Measurements from ENCODE around the gene FHL5. TPM values are rescaled to one million over a fixed set of nuclear protein-coding genes. Genes with fewer than 3 reads are reported as not detected.

FHL5 gene
- total RNA-seq, 1 experiment from 2014 or later, result not detected

- DNase-seq, result no peak
- Histone ChIP-seq H3K4me3 (no peak overlapping the region), H3K9me3 (replicated peaks) (no peaks in the 10 kb centered on the region), H3K27me3 (no peaks in the 10 kb centered on the region), H3K27ac (no peak overlapping the region), H3K36me3 (no peaks in the 10 kb centered on the region), H3K4me1 (no peaks in the 10 kb centered on the region)
Observed at GRCh38 chr6:96570053-96570452, 7.1 kb downstream of the FHL5 start.

DNA sequence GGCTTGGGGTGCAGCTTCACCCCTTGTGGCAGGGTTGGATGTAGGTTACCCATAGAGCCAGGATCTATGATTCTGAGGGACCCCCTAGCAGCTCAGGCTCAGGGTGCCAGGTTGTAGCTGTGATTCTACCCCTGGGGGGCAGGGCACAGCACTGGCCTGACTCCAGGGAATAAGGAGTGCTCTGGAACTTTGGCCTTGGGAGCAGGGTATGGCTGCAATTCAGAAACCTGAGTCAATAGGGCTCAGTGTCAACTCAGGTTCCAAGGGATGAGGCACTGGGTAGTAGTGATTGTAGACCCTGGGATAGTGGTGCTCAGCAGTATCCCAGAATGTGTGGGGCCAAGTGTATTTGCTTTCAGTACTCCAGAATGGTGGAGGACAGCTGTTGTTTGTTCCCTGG, 8.6 kb downstream of the FHL5 start:
- Histone ChIP-seq H3K27me3 (no peaks in the 10 kb centered on the region), H3K36me3 (no peaks in the 10 kb centered on the region), H3K4me3 (no peak overlapping the region), H3K9me3 (replicated peaks) (no peaks in the 10 kb centered on the region), H3K27ac (no peak overlapping the region), H3K4me1 (no peaks in the 10 kb centered on the region)
- DNase-seq, result no peak

DNA sequence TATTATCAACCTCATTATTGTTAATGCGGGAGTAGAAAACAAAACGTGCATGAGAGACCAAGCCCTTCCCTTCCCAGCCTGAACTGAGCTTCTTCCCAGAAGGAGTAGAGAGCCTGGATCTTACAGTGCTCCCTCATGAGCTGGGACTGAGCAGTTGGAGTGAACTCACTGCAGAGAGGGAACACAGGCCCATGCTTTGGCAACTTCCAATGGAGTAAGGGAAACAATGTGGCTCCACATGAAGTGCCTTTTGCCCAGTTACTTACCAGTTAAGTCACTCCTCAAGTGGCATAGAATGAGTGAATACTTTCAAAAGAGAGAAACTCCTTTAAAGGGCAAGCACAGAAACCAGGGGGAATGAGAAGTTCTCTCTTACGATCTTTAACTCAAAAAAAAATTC, 12.4 kb downstream of the FHL5 start:
- no peaks in the 10 kb centered on the region for H3K36me3 ChIP-seq
- no peaks in the 10 kb centered on the region for H3K27me3 ChIP-seq
- no peak overlapping the region for H3K27ac ChIP-seq
- H3K9me3 ChIP-seq (replicated peaks), result no peaks in the 10 kb centered on the region
- H3K4me3 ChIP-seq, result no peak overlapping the region
- H3K4me1 ChIP-seq, result no peaks in the 10 kb centered on the region
- DNase-seq, result no peak

DNA sequence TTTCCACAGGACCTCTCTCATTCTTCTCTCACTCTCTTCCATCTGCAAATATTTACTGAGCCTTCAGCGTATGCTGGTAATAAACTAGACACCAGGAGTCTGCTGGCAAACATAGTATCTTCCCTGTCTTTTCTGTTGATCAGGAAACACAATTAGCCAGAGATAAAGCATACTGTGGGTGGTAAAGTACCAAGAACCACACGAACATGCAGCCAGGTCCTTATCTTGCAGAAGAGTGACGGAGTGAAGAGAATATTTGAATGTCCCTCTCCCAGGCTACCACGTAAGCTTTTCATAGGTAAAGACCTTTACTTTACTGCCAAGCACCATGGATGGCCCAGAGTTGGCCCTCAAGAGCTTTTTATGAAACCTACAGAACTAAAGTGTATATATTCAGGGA, 13.3 kb downstream of the FHL5 start:
- Histone ChIP-seq H3K27me3 (no peaks in the 10 kb centered on the region), H3K4me3 (no peak overlapping the region)
- DNase-seq, result no peak

GRCh38 chr6:96582021-96582420, 19.1 kb downstream of the FHL5 start:
- H3K4me3 ChIP-seq, result no peak overlapping the region
- H3K27me3 ChIP-seq, result no peaks in the 10 kb centered on the region
- no peaks in the 10 kb centered on the region for H3K36me3 ChIP-seq
- H3K27ac ChIP-seq, result no peak overlapping the region
- no peaks in the 10 kb centered on the region for H3K9me3 ChIP-seq (replicated peaks)
- no peaks in the 10 kb centered on the region for H3K4me1 ChIP-seq
- no peak for DNase-seq

More for the DNA sequence above, 13.3 kb downstream of the FHL5 start:
- H3K9me3 ChIP-seq (replicated peaks), result no peaks in the 10 kb centered on the region
- no peaks in the 10 kb centered on the region for H3K4me1 ChIP-seq
- H3K36me3 ChIP-seq, result no peaks in the 10 kb centered on the region
- no peak overlapping the region for H3K27ac ChIP-seq

DNA sequence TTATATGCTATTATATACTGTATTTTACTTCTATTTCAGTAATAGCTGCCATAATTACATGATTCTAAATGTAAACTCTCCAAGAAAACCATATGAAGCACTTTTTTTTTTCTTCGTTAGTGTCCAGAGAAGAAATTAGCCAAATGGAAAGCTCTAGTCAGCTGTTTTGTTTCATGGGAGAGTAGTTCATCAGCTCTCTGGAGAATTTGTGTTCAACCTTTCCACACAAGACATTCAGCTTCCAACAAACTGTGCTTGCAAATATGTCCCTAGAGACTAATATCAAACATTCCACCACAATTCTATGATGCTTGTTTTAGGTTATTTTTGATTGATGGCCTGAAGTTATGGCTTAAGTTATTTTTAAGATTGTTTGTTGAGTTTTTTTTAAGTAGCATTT, 19.5 kb downstream of the FHL5 start:
- no peaks in the 10 kb centered on the region for H3K9me3 ChIP-seq (replicated peaks)
- H3K27ac ChIP-seq, result no peak overlapping the region
- no peaks in the 10 kb centered on the region for H3K27me3 ChIP-seq
- no peaks in the 10 kb centered on the region for H3K4me1 ChIP-seq
- H3K4me3 ChIP-seq, result no peak overlapping the region
- H3K36me3 ChIP-seq, result no peaks in the 10 kb centered on the region
- DNase-seq, result no peak

GRCh38 chr6:96604420-96604819, 41.5 kb downstream of the FHL5 start:
- Histone ChIP-seq H3K27ac (no peak overlapping the region), H3K36me3 (no peaks in the 10 kb centered on the region), H3K4me1 (no peaks in the 10 kb centered on the region), H3K9me3 (replicated peaks) (no peaks in the 10 kb centered on the region), H3K27me3 (peaks cover 6% of the 10 kb centered on the region; the same call in 1 of the 2 replicates), H3K4me3 (no peak overlapping the region)
- no peak for DNase-seq

GRCh38 chr6:96608074-96608473, 45.1 kb downstream of the FHL5 start:
- Histone ChIP-seq H3K4me3 (no peak overlapping the region), H3K9me3 (replicated peaks) (no peaks in the 10 kb centered on the region), H3K36me3 (no peaks in the 10 kb centered on the region), H3K27me3 (peaks cover 6% of the 10 kb centered on the region; the same call in 1 of the 2 replicates), H3K4me1 (no peaks in the 10 kb centered on the region), H3K27ac (no peak overlapping the region)
- DNase-seq, result no peak

DNA sequence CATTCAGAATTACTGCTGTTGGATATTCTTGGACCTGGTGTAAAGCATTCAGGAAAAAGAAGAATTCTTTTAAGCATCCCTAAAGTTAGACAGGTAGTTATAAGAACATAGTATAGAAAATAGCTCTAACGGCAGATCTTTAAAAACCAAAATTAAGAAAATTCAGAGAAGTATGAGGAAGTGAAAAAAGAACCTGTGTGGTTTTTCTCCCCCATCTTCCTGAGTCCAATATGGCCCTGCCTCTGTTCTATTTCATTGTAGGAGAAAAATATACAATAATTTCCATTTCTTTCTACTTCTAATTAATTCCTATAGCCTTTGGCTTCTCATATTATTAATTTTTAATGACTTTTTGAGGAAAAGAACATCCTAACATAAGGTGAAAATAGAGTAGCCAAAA, 47.1 kb downstream of the FHL5 start:
- DNase-seq, result no peak
- Histone ChIP-seq H3K27ac (no peak overlapping the region), H3K4me3 (no peak overlapping the region), H3K9me3 (replicated peaks) (no peaks in the 10 kb centered on the region), H3K36me3 (no peaks in the 10 kb centered on the region), H3K27me3 (peaks cover 5% of the 10 kb centered on the region; the same call in 1 of the 2 replicates), H3K4me1 (no peaks in the 10 kb centered on the region)

- Histone ChIP-seq H3K4me1 (no peaks in the 10 kb centered on the region), H3K4me3 (no peak overlapping the region), H3K27ac (no peak overlapping the region), H3K27me3 (no peaks in the 10 kb centered on the region), H3K36me3 (no peaks in the 10 kb centered on the region), H3K9me3 (replicated peaks) (no peaks in the 10 kb centered on the region)
- no peak for DNase-seq
Observed at GRCh38 chr6:96611342-96611991, 48.5 kb downstream of the FHL5 start.

- H3K4me3 ChIP-seq, result no peak overlapping the region
Observed at GRCh38 chr6:96613291-96613999, 50.5 kb downstream of the FHL5 start.

GRCh38 chr6:96620851-96621250, 57.9 kb downstream of the FHL5 start:
- no peaks in the 10 kb centered on the region for H3K4me1 ChIP-seq
- H3K27me3 ChIP-seq, result no peaks in the 10 kb centered on the region; the same call in 1 of the 2 replicates
- H3K4me3 ChIP-seq, result no peak overlapping the region
- no peaks in the 10 kb centered on the region for H3K9me3 ChIP-seq (replicated peaks)
- no peak for DNase-seq
- no peak overlapping the region for H3K27ac ChIP-seq
- no peaks in the 10 kb centered on the region for H3K36me3 ChIP-seq

More at GRCh38 chr6:96613291-96613999, 50.5 kb downstream of the FHL5 start:
- no peak for DNase-seq
- Histone ChIP-seq H3K27ac (no peak overlapping the region), H3K9me3 (replicated peaks) (no peaks in the 10 kb centered on the region), H3K27me3 (no peaks in the 10 kb centered on the region), H3K4me1 (no peaks in the 10 kb centered on the region), H3K36me3 (no peaks in the 10 kb centered on the region)

- no peaks in the 10 kb centered on the region; the same call in 1 of the 2 replicates for H3K27me3 ChIP-seq
- H3K4me1 ChIP-seq, result no peaks in the 10 kb centered on the region
- no peaks in the 10 kb centered on the region for H3K9me3 ChIP-seq (replicated peaks)
- no peak for DNase-seq
- no peak overlapping the region for H3K27ac ChIP-seq
- H3K4me3 ChIP-seq, result no peak overlapping the region
- no peaks in the 10 kb centered on the region for H3K36me3 ChIP-seq
Observed at GRCh38 chr6:96621983-96622382, 59.1 kb downstream of the FHL5 start.

DNA sequence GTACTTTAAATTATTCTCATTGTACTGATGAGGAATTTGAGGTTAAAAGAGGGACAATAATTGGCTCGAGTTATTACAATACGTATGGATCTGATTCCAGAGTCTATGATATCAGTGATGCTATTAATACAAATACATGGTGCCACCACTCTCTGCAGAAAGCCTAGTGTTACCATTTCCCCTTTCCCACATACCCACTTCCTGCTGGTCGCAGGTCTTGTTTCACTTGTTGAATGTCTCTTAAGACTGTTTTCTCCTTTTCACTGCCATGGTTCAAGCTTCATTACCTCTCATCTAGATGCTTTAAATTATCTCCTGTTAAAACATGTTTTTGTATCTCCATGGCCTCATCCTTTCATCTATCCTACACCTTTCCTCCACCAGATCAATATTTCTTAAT, 62.0 kb downstream of the FHL5 start:
- no peaks in the 10 kb centered on the region; the same call in 1 of the 2 replicates for H3K9me3 ChIP-seq (replicated peaks)
- no peak for DNase-seq
- H3K27ac ChIP-seq, result no peak overlapping the region
- H3K27me3 ChIP-seq, result no peaks in the 10 kb centered on the region; the same call in 1 of the 2 replicates
- H3K36me3 ChIP-seq, result no peaks in the 10 kb centered on the region
- no peaks in the 10 kb centered on the region for H3K4me1 ChIP-seq
- H3K4me3 ChIP-seq, result no peak overlapping the region

DNA sequence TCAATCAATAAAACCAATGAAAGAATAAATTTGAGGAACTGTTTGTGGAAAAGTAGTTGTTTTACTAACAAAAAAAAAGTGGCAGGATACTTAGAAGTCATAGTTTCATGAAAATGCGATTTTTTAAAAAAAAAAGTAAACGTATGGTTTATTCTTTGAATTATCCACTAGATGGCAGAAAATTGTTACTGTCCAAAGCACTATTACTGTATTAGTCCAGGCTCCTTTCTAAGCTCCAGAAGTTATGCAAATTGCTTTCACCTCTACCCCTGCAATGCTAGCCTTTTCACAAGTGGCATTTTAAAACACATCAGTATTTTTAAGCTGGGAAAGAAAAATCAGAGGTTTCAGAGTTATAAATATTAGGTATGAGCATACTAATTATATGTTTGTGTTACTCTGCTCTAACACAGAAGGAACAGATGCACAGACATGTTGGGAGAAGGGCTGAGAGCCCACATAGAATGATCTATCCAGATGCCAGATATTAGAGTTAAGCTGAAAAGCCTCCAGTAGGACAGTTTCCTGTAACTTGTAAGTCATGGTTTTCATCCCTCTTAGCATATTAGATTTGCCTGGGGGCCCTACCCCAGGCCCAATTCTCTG, 63.9 kb downstream of the FHL5 start:
- Histone ChIP-seq H3K36me3 (no peaks in the 10 kb centered on the region), H3K9me3 (replicated peaks) (no peaks in the 10 kb centered on the region; the same call in 1 of the 2 replicates), H3K27me3 (no peaks in the 10 kb centered on the region; the same call in 1 of the 2 replicates), H3K4me3 (no peak overlapping the region), H3K4me1 (no peaks in the 10 kb centered on the region), H3K27ac (no peak overlapping the region)
- DNase-seq, result peak in 1 of 2 experiments; percentile 45

Data from SJCRH30 (cell line).